RKO (cell line): Measurements from ENCODE around the gene ZNF385A.
A peak's percentile ranks its signal among the peaks of the same experiment; 100 is the strongest.

Source experiments
- DNase-seq: peaks from one replicate; pipeline ENCODE4 v3.0.0-alpha.2; 2016; ENCODE audit warnings: low spot score

The ZNF385A gene

DNA sequence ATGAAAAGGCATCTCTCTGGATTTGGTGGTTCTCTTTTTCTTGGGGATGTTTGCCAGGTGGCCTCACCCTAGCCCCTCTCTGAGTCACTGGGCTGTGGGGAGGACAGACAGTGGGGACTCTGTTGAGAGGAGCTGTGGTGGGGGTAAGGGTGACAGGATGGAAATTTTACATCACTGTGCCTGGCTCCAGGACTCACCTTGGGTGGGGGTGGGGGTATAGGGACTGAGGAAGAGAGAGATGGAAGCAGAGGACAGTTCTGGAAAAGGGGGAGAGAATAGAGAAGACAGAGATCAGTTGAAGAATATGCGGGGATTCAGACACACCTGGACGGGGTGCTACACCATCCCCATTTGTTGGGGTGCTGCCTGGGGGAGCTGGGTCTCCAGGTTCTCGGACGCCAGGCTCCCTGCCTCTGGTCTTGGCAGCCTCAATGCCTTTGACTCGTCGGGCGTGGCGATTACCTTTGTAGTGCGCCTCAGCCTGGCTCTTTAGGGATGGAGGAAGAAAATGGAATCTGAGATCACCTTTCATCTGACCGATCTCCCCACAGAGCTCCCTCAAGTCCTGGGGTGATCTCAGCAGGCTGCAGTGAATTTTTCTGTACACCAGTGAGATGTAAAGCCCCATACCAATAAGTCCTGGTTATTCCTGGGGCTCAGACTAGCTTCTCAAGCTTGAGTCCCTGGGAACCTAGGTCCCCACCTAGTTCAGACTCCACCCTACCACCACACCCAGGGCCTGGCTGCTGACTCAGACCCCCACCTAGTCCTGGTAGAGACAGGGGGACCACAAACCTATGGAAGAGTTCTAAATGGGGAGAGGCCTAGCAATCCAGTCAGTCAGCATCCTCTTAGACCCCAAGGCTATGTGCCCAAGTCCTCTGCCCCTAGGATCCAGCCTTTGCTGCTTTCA lies 10.6 kb downstream of the ZNF385A start:
- DNase-seq: no peak

DNA sequence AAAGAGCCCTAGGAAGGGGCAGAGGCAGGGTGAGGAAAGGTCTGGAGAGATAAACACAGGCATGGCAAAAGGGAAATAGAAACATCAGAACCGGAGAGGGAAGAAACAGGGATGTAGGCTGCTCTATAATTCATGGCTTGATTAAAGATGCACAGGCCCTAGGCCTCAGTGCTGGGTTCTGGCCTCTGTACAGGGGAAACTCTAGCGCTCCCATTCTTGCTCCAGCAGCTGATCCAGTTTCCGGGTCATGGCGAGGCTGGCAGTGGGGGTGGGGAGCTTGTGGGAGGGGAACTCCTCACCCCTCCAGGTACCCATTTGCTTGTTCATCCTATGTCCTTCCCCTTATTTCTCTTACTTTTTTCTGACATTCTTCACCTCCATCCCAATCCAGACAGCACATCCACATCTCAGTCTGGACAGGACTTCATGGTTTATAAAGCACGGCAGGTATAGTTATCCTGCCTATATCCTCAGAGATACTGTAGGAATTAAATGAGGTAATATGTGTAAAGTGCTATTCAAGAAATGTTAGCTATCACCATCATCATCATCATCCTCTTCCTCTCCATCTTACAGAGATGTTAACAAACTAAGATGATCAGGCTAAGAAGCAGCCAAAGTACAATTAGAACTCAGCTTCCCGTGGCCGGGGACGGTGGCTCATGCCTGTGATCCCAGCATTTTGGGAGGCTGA lies 12.3 kb downstream of the ZNF385A start:
- DNase-seq: no peak

DNA sequence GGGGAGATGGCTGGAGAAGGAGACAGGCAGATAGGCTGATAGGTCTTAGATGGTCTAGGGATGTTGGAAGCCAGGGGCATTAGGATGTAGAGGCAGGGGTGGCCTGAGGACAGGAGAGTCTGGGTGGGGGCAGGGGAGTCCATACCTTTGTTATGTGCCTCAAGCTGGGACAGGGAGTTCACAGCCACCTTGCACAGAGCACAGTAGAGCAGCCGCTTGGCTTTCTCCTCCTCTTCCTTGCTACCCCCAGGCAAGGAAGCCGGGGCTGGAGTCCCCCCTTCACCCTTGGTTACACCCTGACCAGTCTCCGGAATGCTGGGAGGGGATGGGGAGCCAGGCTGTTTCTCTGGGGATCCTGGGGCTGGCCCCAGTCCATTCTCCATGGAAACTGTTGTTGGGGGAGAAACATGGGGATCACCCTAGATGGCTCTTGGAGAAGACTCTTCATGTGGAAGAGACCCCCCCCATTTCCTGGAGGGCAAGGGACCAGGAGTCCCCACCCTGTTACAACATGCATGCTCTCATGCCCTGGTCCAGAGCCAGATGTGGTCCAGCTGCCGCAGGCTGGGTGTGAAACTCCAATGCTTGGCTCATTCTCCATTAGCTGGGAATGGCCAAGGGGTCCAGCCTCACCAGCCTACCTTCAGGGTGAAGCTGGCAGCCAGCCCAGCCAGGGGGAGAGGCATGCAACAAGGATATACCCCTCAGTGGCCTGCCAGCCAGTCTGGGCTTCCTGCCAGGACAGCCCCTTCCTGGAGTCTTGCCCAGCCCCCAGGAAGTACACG lies 13.0 kb downstream of the ZNF385A start:
- DNase-seq: no peak

DNA sequence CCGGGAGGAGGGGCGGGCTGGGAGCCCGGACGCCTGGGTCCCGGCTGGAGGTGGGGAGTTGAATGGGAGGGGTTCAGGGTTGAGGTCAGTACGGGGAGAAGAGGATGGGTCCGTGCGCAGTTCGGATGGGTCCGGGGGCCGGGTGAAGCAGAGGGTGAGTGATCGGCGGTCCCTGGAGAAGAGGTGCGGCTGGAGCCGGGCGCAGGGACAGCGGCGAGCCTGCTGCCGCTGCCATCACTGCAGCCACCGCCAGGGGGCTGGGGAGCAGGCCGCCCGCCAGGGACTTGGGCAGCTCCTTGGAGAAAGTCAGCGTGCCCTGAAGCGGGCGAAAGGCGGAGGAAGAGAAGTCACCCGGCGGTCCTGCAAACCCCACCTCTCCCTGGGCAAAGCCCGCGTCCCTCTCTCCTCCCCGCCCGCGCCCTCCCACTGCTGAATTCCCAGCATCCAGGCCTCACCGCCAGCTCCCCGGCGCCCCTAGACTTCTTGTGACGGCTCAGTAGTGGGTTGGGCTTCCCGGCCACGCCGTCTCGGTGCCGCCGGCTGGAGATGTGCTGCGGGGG lies 14.3 kb downstream of the ZNF385A start:
- DNase-seq: peak; percentile 88

- DNase-seq: peak; percentile 29
Measured at GRCh38 chr12:54369597-54370131, 14.9 kb downstream of the ZNF385A start.

DNA sequence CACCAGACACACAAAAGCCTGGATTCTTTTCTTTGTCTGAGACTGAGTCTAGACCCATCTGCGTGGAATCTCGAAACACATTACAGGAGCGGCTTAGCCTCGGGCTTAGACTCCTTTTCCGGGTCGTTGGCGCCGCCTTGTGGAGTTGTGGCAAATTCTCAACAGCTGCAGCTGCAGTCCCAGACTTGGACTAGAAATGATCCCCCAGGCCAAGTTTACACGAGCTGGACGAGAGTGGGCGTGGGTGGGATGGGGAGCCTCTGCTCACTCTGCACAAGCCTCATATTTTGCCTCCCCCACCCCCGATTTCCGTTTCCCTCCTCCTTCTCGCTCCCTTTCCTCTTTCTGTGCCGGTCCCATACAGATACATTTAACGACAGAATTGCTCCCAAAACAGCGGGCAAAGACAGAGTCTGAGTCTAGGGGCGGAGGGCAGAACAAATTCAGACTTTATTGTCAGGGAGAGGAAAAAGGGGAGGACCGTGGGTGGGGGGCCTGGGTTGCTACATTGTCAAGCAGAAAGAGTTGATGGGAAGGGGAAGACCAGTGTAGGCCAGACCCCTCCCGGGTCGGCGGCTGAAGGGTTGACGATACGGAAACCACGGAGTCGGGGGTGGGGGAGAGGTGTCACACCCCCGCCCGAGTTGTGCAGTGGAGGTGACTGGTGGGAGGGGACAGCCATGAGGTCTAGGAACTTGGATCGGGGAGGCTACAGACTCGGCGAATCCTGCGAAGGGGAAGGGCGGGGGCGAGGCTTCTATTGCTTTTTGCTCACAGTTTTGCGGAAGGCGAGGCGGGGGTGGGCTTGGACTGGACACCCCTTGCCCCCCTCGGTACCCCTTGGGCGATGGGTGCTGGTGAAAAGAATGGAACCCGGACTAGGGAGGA lies 15.6 kb downstream of the ZNF385A start:
- peak; percentile 94 for DNase-seq

- no peak for DNase-seq
Measured at GRCh38 chr12:54368025-54368708, 16.4 kb downstream of the ZNF385A start.

DNA sequence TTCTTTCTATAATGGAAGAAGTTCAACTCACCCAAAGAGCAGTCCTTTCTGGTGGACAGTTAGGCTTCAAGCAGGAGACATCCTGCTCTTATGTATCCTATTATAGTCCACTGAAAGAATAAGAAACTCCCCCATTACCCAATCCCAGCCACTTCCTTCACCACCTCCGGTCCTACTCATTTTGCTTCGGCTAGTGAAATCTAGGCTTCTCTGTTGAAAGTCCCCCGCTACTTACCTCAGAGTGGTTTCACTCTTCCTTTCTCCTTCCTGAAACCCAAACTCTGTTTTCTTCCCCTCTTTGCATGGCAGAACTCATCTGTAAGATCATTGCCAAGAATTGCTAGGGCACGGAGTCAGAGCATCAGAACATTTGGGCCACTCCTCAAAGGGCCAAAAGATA lies 20.1 kb downstream of the ZNF385A start, which contains the start of gene GPR84:
Gene GPR84, minus strand, starts transcription at position 74 of the 400 bp plus-strand sequence. CDS start 635 bp downstream, outside the sequence.
- no peak for DNase-seq

DNA sequence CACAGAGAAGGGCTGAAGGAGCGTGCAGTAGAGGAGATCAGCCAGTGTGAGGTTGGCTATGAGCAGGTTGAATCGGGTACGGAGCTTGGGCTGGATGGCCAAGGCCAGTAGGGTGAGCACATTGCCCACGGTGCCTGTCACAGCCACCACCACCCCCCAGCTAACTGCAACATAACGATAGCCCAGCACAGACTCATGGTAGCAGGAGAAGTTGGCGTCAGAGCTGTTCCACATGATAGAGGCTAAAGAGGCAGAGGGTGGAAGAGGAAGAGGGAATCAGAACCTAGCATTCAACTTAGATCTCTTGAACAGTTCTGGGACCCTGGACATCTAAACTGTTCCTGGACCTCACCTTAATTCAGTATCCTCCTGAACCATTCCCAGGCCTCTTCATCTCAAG lies 20.9 kb downstream of the ZNF385A start:
- DNase-seq: no peak

GRCh38 chr12:54363047-54363446 lies 21.5 kb downstream of the ZNF385A start:
- DNase-seq: no peak

GRCh38 chr12:54360717-54361456 lies 23.6 kb downstream of the ZNF385A start:
- DNase-seq: peak; percentile 63

GRCh38 chr12:54359762-54360351 lies 24.7 kb downstream of the ZNF385A start:
- no peak for DNase-seq

GRCh38 chr12:54358945-54359761 lies 25.4 kb downstream of the ZNF385A start:
- peak; percentile 99 for DNase-seq

- DNase-seq: no peak
Measured at GRCh38 chr12:54358191-54358944, 26.2 kb downstream of the ZNF385A start.

DNA sequence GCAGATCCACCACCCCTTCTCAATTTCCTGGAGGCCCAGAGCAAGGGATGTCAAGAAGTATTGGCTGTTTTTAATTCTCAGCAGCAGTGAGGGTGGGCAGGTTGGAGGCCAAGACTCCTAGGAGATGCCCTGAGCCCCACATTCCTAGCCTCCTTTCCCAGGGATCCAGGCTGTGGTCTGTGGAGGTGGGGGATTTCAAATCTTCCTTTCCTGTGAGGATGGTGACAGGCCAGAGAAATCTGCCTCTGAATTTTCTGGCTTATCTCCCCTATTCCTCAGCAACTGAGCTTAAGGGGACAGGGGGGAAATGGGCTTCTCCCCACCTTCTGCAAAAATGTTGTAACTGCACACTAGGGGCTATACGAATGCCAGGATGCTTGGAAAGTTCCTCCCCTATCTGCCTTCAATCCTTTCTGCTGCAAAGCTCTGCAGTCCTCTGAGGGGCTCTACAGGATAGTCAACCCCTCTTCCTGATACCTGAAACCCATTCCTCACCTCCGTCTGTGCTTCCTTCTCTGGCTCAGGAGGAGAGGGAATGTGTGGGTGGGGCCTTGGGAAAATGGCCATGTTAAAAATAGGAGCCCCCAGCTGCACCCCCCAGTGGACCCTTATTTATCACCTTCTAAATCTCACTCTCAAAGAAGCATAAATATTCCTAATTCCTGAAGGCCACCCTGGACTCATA lies 26.9 kb downstream of the ZNF385A start:
- DNase-seq: no peak

DNA sequence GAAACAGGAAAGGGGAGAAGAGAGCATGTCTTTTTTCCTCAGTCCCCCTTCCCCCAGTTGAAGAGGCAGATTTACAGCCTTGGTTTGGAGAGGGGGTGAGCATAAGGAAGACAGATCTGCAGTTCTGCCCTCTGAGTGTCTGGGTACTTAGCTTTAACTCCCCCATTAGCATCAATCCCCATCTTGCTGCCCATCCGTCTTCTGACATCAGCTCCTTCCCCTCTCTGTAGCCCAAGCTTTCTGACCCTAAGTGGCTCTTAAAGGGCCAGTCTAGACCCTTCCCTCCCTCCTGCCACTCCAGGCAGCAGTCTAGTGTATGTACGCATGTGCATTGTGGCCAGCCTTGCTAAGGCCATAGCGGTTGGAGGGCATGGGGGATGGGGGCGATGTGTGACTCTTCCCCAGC lies 27.6 kb downstream of the ZNF385A start:
- DNase-seq: no peak

- no peak for DNase-seq
Measured at GRCh38 chr12:54356228-54356627, 28.3 kb downstream of the ZNF385A start.
